Measurements from ENCODE around the gene PRR11. TPM values are rescaled to one million over a fixed set of nuclear protein-coding genes. Genes with fewer than 3 reads are reported as not detected.
"Not testable (repeated sequence)": the region's sequence is repeated elsewhere in the genome, so short reads cannot be mapped to it uniquely, and the experiment has no call there.

The PRR11 gene
- total RNA-seq, 1 donor = 418 TPM

DNA sequence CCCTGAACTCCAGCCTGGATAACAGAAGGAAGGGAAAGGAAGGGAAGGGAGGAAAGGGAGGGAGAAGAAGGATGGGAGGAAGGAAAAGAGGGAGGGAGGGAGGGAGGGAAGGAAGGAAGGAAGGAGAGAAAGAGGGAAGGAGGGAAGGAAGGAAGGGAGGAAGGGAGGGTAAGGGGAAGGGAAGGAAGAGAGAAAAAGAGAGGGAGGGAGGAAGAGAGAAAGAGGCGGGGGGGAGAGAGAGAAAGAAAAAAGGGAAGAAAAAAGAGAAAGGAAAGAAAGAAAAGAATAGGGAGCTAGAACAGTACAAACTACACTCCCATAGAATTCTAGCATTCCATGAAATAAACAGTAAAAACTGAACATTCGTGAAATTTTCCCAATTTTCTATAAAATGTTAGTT is 25.7 kb upstream of the PRR11 start:
- Histone ChIP-seq H3K27me3 (ENCODE audit: insufficient read depth, low read length) (no peaks in the 10 kb centered on the region), H3K79me2 (ENCODE audit: insufficient read depth, low read length) (peaks cover 56% of the 10 kb centered on the region), H3K9me3 (ENCODE audit: low read depth, low read length) (no peaks in the 10 kb centered on the region), H3K27ac (ENCODE audit: low read depth, low read length) (no peak overlapping the region), H3K4me1 (ENCODE audit: insufficient read depth, low read length) (no peaks in the 10 kb centered on the region), H2AFZ (ENCODE audit: low read length) (no peak overlapping the region), H3K4me3 (ENCODE audit: insufficient read depth, low read length) (no peak overlapping the region), H3K4me2 (ENCODE audit: insufficient read depth, low read length) (no peak overlapping the region), H3K36me3 (ENCODE audit: insufficient read depth, low read length) (peaks cover 20% of the 10 kb centered on the region), H4K20me1 (ENCODE audit: insufficient read depth, low read length) (no peaks in the 10 kb centered on the region)
- DNase-seq (ENCODE audit: insufficient read length, low spot score, missing footprints) = no peak
- TF ChIP-seq, protein P1, sequence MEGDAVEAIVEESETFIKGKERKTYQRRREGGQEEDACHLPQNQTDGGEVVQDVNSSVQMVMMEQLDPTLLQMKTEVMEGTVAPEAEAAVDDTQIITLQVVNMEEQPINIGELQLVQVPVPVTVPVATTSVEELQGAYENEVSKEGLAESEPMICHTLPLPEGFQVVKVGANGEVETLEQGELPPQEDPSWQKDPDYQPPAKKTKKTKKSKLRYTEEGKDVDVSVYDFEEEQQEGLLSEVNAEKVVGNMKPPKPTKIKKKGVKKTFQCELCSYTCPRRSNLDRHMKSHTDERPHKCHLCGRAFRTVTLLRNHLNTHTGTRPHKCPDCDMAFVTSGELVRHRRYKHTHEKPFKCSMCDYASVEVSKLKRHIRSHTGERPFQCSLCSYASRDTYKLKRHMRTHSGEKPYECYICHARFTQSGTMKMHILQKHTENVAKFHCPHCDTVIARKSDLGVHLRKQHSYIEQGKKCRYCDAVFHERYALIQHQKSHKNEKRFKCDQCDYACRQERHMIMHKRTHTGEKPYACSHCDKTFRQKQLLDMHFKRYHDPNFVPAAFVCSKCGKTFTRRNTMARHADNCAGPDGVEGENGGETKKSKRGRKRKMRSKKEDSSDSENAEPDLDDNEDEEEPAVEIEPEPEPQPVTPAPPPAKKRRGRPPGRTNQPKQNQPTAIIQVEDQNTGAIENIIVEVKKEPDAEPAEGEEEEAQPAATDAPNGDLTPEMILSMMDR (IDR thresholded peaks at IDR 0.05; ENCODE audit: extremely low read depth, low read depth, low read length) = no peak

DNA sequence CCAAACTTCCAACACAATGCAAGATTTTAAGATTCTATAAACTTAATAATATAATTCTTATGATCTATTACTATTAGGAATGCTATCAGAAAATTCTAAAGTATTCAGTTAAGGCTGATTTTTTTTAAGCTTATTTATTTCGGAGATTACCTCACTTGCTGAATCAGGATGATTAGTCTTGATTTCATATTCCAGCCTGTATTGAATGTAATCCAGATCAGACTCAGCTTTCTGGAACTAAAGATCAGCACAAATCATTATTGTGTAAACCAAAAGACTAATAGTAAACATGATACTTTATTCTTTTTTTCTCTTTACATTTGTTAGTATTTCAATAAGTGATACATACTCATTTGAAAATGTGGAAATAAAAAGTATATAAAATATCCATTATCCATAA is 24.4 kb upstream of the PRR11 start:
- H3K9me3 ChIP-seq (ENCODE audit: low read depth, low read length) = no peaks in the 10 kb centered on the region
- H3K27me3 ChIP-seq (ENCODE audit: insufficient read depth, low read length) = no peaks in the 10 kb centered on the region
- no peaks in the 10 kb centered on the region for H3K4me1 ChIP-seq (ENCODE audit: insufficient read depth, low read length)
- no peak overlapping the region for H3K27ac ChIP-seq (ENCODE audit: low read depth, low read length)
- no peaks in the 10 kb centered on the region for H4K20me1 ChIP-seq (ENCODE audit: insufficient read depth, low read length)
- H3K4me3 ChIP-seq (ENCODE audit: insufficient read depth, low read length) = no peak overlapping the region
- no peak overlapping the region for H2AFZ ChIP-seq (ENCODE audit: low read length)
- no peak for DNase-seq (ENCODE audit: insufficient read length, low spot score, missing footprints)
- no peak overlapping the region for H3K4me2 ChIP-seq (ENCODE audit: insufficient read depth, low read length)
- peaks cover 20% of the 10 kb centered on the region for H3K36me3 ChIP-seq (ENCODE audit: insufficient read depth, low read length)
- H3K79me2 ChIP-seq (ENCODE audit: insufficient read depth, low read length) = peaks cover 63% of the 10 kb centered on the region
- TF ChIP-seq, protein P1 (IDR thresholded peaks at IDR 0.05; ENCODE audit: extremely low read depth, low read depth, low read length) = no peak

DNA sequence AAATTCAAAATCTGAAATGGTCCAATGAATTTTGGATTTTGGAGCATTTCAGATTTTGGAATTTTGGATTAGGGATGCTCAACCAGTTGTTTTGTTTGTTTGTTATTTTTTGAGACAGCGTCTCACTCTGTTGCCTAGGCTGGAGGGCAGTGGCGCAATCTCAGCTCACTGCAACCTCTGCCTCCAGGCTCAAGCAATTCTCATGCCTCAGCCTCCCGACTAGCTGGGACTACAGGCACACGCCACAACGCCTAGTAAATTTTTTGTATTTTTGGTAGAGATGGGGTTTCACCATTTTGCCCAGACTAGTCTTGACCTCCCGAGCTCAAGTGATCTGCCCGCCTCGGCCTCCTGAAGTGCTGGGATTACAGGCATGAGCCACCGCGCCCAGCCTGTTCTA is 17.2 kb upstream of the PRR11 start:
- peaks cover 91% of the 10 kb centered on the region for H3K79me2 ChIP-seq (ENCODE audit: insufficient read depth, low read length)
- H4K20me1 ChIP-seq (ENCODE audit: insufficient read depth, low read length); H3K4me2 ChIP-seq (ENCODE audit: insufficient read depth, low read length); H3K27ac ChIP-seq (ENCODE audit: low read depth, low read length); H3K9me3 ChIP-seq (ENCODE audit: low read depth, low read length); H3K27me3 ChIP-seq (ENCODE audit: insufficient read depth, low read length); H3K36me3 ChIP-seq (ENCODE audit: insufficient read depth, low read length); DNase-seq (ENCODE audit: insufficient read length, low spot score, missing footprints); H2AFZ ChIP-seq (ENCODE audit: low read length); H3K4me3 ChIP-seq (ENCODE audit: insufficient read depth, low read length); H3K4me1 ChIP-seq (ENCODE audit: insufficient read depth, low read length): not testable (repeated sequence)

DNA sequence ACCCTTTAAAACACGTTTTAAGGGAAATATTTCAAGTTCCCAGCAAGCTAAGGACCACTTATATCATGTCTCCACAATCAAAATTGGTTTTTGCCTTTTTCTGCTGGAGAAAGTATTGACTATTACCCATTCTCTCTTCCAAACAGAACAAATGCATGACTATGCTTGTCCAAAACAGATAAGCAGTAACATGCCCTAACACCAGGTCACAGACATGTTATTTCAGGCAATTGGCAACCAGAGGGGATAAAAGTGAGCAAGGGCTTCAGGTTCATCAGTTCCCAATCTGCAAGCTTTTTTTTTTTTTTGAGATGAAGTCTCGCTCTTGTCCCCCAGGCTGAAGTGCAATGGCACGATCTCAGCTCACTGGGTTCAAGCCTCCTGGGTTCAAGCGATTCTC is 15.6 kb upstream of the PRR11 start:
- Histone ChIP-seq H3K27me3 (ENCODE audit: insufficient read depth, low read length) (no peaks in the 10 kb centered on the region), H3K27ac (ENCODE audit: low read depth, low read length) (no peak overlapping the region), H2AFZ (ENCODE audit: low read length) (no peak overlapping the region), H3K4me1 (ENCODE audit: insufficient read depth, low read length) (no peaks in the 10 kb centered on the region), H3K4me3 (ENCODE audit: insufficient read depth, low read length) (no peak overlapping the region), H3K4me2 (ENCODE audit: insufficient read depth, low read length) (no peak overlapping the region), H3K36me3 (ENCODE audit: insufficient read depth, low read length) (no peaks in the 10 kb centered on the region), H3K79me2 (ENCODE audit: insufficient read depth, low read length) (peaks cover 91% of the 10 kb centered on the region), H4K20me1 (ENCODE audit: insufficient read depth, low read length) (peaks cover 2% of the 10 kb centered on the region), H3K9me3 (ENCODE audit: low read depth, low read length) (no peaks in the 10 kb centered on the region)
- TF ChIP-seq, protein P1 (IDR thresholded peaks at IDR 0.05; ENCODE audit: extremely low read depth, low read depth, low read length) = no peak
- DNase-seq (ENCODE audit: insufficient read length, low spot score, missing footprints) = no peak
